ENCODE measurements around the gene SCMH1.
A peak's percentile ranks its signal among the peaks of the same experiment; 100 is the strongest.

The SCMH1 gene

GRCh38 chr1:41014871-41015270 lies 227.2 kb downstream of the SCMH1 start:
- Mint-ChIP-seq H3K27me3 (no peaks in the 10 kb centered on the region), H3K9me3 (no peaks in the 10 kb centered on the region), H3K36me3 (peaks cover 72% of the 10 kb centered on the region), H3K27ac (peak overlapping the region; percentile 2), H3K4me3 (no peak overlapping the region), H3K4me1 (peaks cover 28% of the 10 kb centered on the region)
- ATAC-seq, result no peak

- Mint-ChIP-seq H3K4me1 (peaks cover 17% of the 10 kb centered on the region), H3K27me3 (no peaks in the 10 kb centered on the region), H3K27ac (no peak overlapping the region), H3K4me3 (no peak overlapping the region), H3K9me3 (no peaks in the 10 kb centered on the region), H3K36me3 (peaks cover 77% of the 10 kb centered on the region)
- no peak for ATAC-seq
Observed at GRCh38 chr1:41013796-41014195, 228.3 kb downstream of the SCMH1 start.

GRCh38 chr1:41013024-41013423 lies 229.1 kb downstream of the SCMH1 start:
- Mint-ChIP-seq H3K4me3 (no peak overlapping the region), H3K27ac (no peak overlapping the region), H3K4me1 (peaks cover 14% of the 10 kb centered on the region), H3K9me3 (no peaks in the 10 kb centered on the region), H3K36me3 (peaks cover 79% of the 10 kb centered on the region), H3K27me3 (no peaks in the 10 kb centered on the region)
- ATAC-seq, result no peak

- no peak overlapping the region for H3K27ac Mint-ChIP-seq
- no peaks in the 10 kb centered on the region for H3K27me3 Mint-ChIP-seq
- H3K4me3 Mint-ChIP-seq, result no peak overlapping the region
- H3K36me3 Mint-ChIP-seq, result peaks cover 85% of the 10 kb centered on the region
- H3K9me3 Mint-ChIP-seq, result no peaks in the 10 kb centered on the region
- ATAC-seq, result no peak
- H3K4me1 Mint-ChIP-seq, result peaks cover 14% of the 10 kb centered on the region
Observed at GRCh38 chr1:41010345-41010744, 231.8 kb downstream of the SCMH1 start.

- no peaks in the 10 kb centered on the region for H3K9me3 Mint-ChIP-seq
- no peak overlapping the region for H3K4me3 Mint-ChIP-seq
- ATAC-seq, result no peak
- peaks cover 80% of the 10 kb centered on the region for H3K36me3 Mint-ChIP-seq
- no peaks in the 10 kb centered on the region for H3K27me3 Mint-ChIP-seq
- H3K4me1 Mint-ChIP-seq, result peaks cover 6% of the 10 kb centered on the region
- H3K27ac Mint-ChIP-seq, result no peak overlapping the region
Observed at GRCh38 chr1:41009466-41009865, 232.6 kb downstream of the SCMH1 start.

- Mint-ChIP-seq H3K4me1 (peaks cover 16% of the 10 kb centered on the region), H3K36me3 (peaks cover 90% of the 10 kb centered on the region), H3K27ac (no peak overlapping the region)
Observed at GRCh38 chr1:41006942-41007865, 234.9 kb downstream of the SCMH1 start.

GRCh38 chr1:41005876-41006275 lies 236.2 kb downstream of the SCMH1 start:
- Mint-ChIP-seq H3K4me3 (no peak overlapping the region), H3K4me1 (peaks cover 21% of the 10 kb centered on the region), H3K27ac (no peak overlapping the region), H3K27me3 (no peaks in the 10 kb centered on the region), H3K36me3 (peaks cover 83% of the 10 kb centered on the region), H3K9me3 (no peaks in the 10 kb centered on the region)
- no peak for ATAC-seq

More at GRCh38 chr1:41006942-41007865, 234.9 kb downstream of the SCMH1 start:
- Mint-ChIP-seq H3K4me3 (no peak overlapping the region), H3K9me3 (no peaks in the 10 kb centered on the region), H3K27me3 (no peaks in the 10 kb centered on the region)
- ATAC-seq, result no peak

- Mint-ChIP-seq H3K27me3 (no peaks in the 10 kb centered on the region), H3K27ac (no peak overlapping the region), H3K4me1 (peaks cover 21% of the 10 kb centered on the region), H3K9me3 (no peaks in the 10 kb centered on the region), H3K36me3 (peaks cover 82% of the 10 kb centered on the region), H3K4me3 (peak overlapping the region; percentile 21)
- ATAC-seq, result peak; percentile 99
Observed at GRCh38 chr1:41003640-41004220, 238.4 kb downstream of the SCMH1 start.

- Mint-ChIP-seq H3K36me3 (peaks cover 81% of the 10 kb centered on the region), H3K4me3 (no peak overlapping the region), H3K27ac (no peak overlapping the region), H3K27me3 (no peaks in the 10 kb centered on the region), H3K9me3 (no peaks in the 10 kb centered on the region), H3K4me1 (peaks cover 21% of the 10 kb centered on the region)
- ATAC-seq, result no peak
Observed at GRCh38 chr1:41003127-41003639, 238.9 kb downstream of the SCMH1 start.

GRCh38 chr1:40998668-40999067 lies 243.4 kb downstream of the SCMH1 start:
- H3K27me3 Mint-ChIP-seq, result no peaks in the 10 kb centered on the region
- no peak overlapping the region for H3K4me3 Mint-ChIP-seq
- no peaks in the 10 kb centered on the region for H3K9me3 Mint-ChIP-seq
- no peak overlapping the region for H3K27ac Mint-ChIP-seq
- H3K36me3 Mint-ChIP-seq, result peaks cover 79% of the 10 kb centered on the region
- no peak for ATAC-seq
- peaks cover 17% of the 10 kb centered on the region for H3K4me1 Mint-ChIP-seq

GRCh38 chr1:40997096-40997495 lies 245.0 kb downstream of the SCMH1 start:
- peaks cover 69% of the 10 kb centered on the region for H3K36me3 Mint-ChIP-seq
- no peaks in the 10 kb centered on the region for H3K27me3 Mint-ChIP-seq
- no peak overlapping the region for H3K27ac Mint-ChIP-seq

GRCh38 chr1:40989066-40989465 lies 253.0 kb downstream of the SCMH1 start:
- H3K36me3 Mint-ChIP-seq, result peaks cover 65% of the 10 kb centered on the region
- no peak for ATAC-seq
- H3K27ac Mint-ChIP-seq, result no peak overlapping the region
- no peaks in the 10 kb centered on the region for H3K27me3 Mint-ChIP-seq
- no peak overlapping the region for H3K4me3 Mint-ChIP-seq
- no peaks in the 10 kb centered on the region for H3K4me1 Mint-ChIP-seq
- no peaks in the 10 kb centered on the region for H3K9me3 Mint-ChIP-seq

More at GRCh38 chr1:40997096-40997495, 245.0 kb downstream of the SCMH1 start:
- ATAC-seq, result no peak
- Mint-ChIP-seq H3K9me3 (no peaks in the 10 kb centered on the region), H3K4me3 (no peak overlapping the region), H3K4me1 (peaks cover 3% of the 10 kb centered on the region)

- no peak overlapping the region for H3K27ac Mint-ChIP-seq
- no peak overlapping the region for H3K4me3 Mint-ChIP-seq
- no peaks in the 10 kb centered on the region for H3K4me1 Mint-ChIP-seq
- no peaks in the 10 kb centered on the region for H3K9me3 Mint-ChIP-seq
- H3K36me3 Mint-ChIP-seq, result peaks cover 65% of the 10 kb centered on the region
- no peaks in the 10 kb centered on the region for H3K27me3 Mint-ChIP-seq
- no peak for ATAC-seq
Observed at GRCh38 chr1:40988280-40988679, 253.8 kb downstream of the SCMH1 start.

GRCh38 chr1:40987439-40988276 lies 254.4 kb downstream of the SCMH1 start:
- H3K36me3 Mint-ChIP-seq, result peaks cover 65% of the 10 kb centered on the region
- no peak for ATAC-seq
- H3K4me3 Mint-ChIP-seq, result no peak overlapping the region

GRCh38 chr1:40986956-40987355 lies 255.2 kb downstream of the SCMH1 start:
- Mint-ChIP-seq H3K27me3 (no peaks in the 10 kb centered on the region), H3K9me3 (no peaks in the 10 kb centered on the region), H3K27ac (no peak overlapping the region), H3K36me3 (peaks cover 64% of the 10 kb centered on the region), H3K4me1 (peaks cover 5% of the 10 kb centered on the region), H3K4me3 (no peak overlapping the region)
- no peak for ATAC-seq

More at GRCh38 chr1:40987439-40988276, 254.4 kb downstream of the SCMH1 start:
- Mint-ChIP-seq H3K27me3 (no peaks in the 10 kb centered on the region), H3K9me3 (no peaks in the 10 kb centered on the region), H3K27ac (no peak overlapping the region), H3K4me1 (no peaks in the 10 kb centered on the region)

Data from stimulated activated memory B cell treated with anti-CD40 and anti-IgM and Interleukin-4, amounts not matched to agents 10 μg/mL and 1 μg/mL and 100 μg/mL, for 72 hours (primary cell).